IMR-90 (cell line): ENCODE data around the gene MS4A18. TPM values are rescaled to one million over a fixed set of nuclear protein-coding genes. Genes with fewer than 3 reads are reported as not detected.

Experiments used
- ATAC-seq: fragments of 200-7000 bp; cut with Tn5 transposase; 2 replicates; pipeline ENCODE4 v1.9.1; 2020; ENCODE audit warnings: low read depth, mild to moderate bottlenecking, moderate library complexity
- BruUV-seq: library from RNA; stranded (reverse); fragments of 400-500 nt; replicated peaks from 2 replicates; lab custom pipeline; 2021; lab: Mats Ljungman, UMichigan
- CTCF ChIA-PET: fragments of 300-600 bp; formaldehyde crosslinking; extraction: SDS; loops from one replicate; lab custom pipeline; 2021; ENCODE audit warnings: antibody characterized with exemption; lab: Yijun Ruan, JAX
- POLR2A ChIA-PET: fragments of 300-600 bp; sonication (Branson Sonifier 250); formaldehyde crosslinking; loops from one replicate; lab custom pipeline; 2022; ENCODE audit warnings: antibody characterized with exemption; ENCODE audit not compliant: unreplicated experiment; lab: Charles Lee
- DNase-seq: peaks from one replicate; pipeline ENCODE4 v3.0.0; 2013
- H2AFZ ChIP-seq: replicated peaks from 2 replicates; pipeline ENCODE3; 2013; ENCODE audit warnings: low read length, mild to moderate bottlenecking; ENCODE audit not compliant: poor library complexity
- H2AK5ac ChIP-seq: 2 replicates; pipeline ENCODE4 v1.6.1; 2013; ENCODE audit warnings: low read depth, low read length, inconsistent platforms
- H2AK9ac ChIP-seq: replicated peaks from 2 replicates; pipeline ENCODE3; 2013; ENCODE audit warnings: mild to moderate bottlenecking, low read depth, low read length, moderate library complexity; ENCODE audit not compliant: poor library complexity
- H2BK120ac ChIP-seq: 2 replicates; pipeline ENCODE4 v1.6.1; 2013; ENCODE audit warnings: low read depth, low read length, inconsistent platforms
- H2BK15ac ChIP-seq: 3 replicates; pipeline ENCODE4 v1.6.1; 2013; ENCODE audit warnings: low read depth, low read length, inconsistent platforms
- H2BK20ac ChIP-seq: 2 replicates; pipeline ENCODE4 v1.6.1; 2013; ENCODE audit warnings: low read depth, mild to moderate bottlenecking, inconsistent platforms, low read length, moderate library complexity
- H2BK5ac ChIP-seq: 2 replicates; pipeline ENCODE4 v1.6.1; 2013; ENCODE audit warnings: mild to moderate bottlenecking, low read depth, low read length, inconsistent platforms; ENCODE audit not compliant: poor library complexity, severe bottlenecking
- H3K14ac ChIP-seq: replicated peaks from 2 replicates; pipeline ENCODE4 v1.6.1; 2013; ENCODE audit warnings: low read depth, low read length, inconsistent platforms
- H3K18ac ChIP-seq: 2 replicates; pipeline ENCODE4 v1.6.1; 2013; ENCODE audit warnings: low read depth, low read length, control low read depth
- H3K23ac ChIP-seq: 2 replicates; pipeline ENCODE4 v1.6.1; 2013; ENCODE audit warnings: low read depth, low read length, inconsistent platforms
- H3K27ac ChIP-seq: 2 replicates; pipeline ENCODE4 v1.5.1; 2013; ENCODE audit warnings: mild to moderate bottlenecking, control low read depth, low read length; ENCODE audit not compliant: insufficient read depth
- H3K27me3 ChIP-seq: 2 replicates; pipeline ENCODE4 v1.6.1; 2013; ENCODE audit warnings: low read length; ENCODE audit not compliant: control insufficient read depth, insufficient read depth
- H3K36me3 ChIP-seq: 2 replicates; pipeline ENCODE4 v1.6.1; 2013; ENCODE audit warnings: low read length, mixed read lengths; ENCODE audit not compliant: control insufficient read depth, insufficient read depth
- H3K4ac ChIP-seq: 2 replicates; pipeline ENCODE4 v1.6.1; 2013; ENCODE audit warnings: low read depth, low read length, inconsistent platforms
- H3K4me1 ChIP-seq: 2 replicates; pipeline ENCODE4 v1.6.1; 2013; ENCODE audit warnings: low read length, mixed read lengths; ENCODE audit not compliant: control insufficient read depth, insufficient read depth
- H3K4me2 ChIP-seq: 2 replicates; pipeline ENCODE4 v1.6.1; 2013; ENCODE audit warnings: low read depth, mild to moderate bottlenecking, control low read depth, low read length, moderate library complexity
- H3K4me3 ChIP-seq: 2 replicates; pipeline ENCODE4 v1.5.1; 2013; ENCODE audit warnings: low read depth, mild to moderate bottlenecking, control low read depth, low read length, moderate library complexity; ENCODE audit not compliant: insufficient read depth
- H3K56ac ChIP-seq: 2 replicates; pipeline ENCODE4 v1.6.1; 2013; ENCODE audit warnings: low read length, inconsistent platforms; ENCODE audit not compliant: insufficient read depth; ENCODE audit errors: extremely low read depth
- H3K79me1 ChIP-seq, 2 experiments: 2 replicates each; pipeline ENCODE4 v1.6.1; 2013; ENCODE audit warnings: low read length in 2 of 2, inconsistent platforms in 1 of 2, low read depth in 1 of 2
- H3K9ac ChIP-seq: 2 replicates; pipeline ENCODE4 v1.6.1; 2013; ENCODE audit warnings: low read depth, low read length, control low read depth
- H3K9me1 ChIP-seq: 2 replicates; pipeline ENCODE4 v1.6.1; 2013; ENCODE audit warnings: low read length, inconsistent platforms; ENCODE audit not compliant: insufficient read depth
- H3K9me3 ChIP-seq: 2 replicates; pipeline ENCODE4 v1.6.1; 2013; ENCODE audit warnings: low read length; ENCODE audit not compliant: control insufficient read depth, insufficient read depth
- H4K20me1 ChIP-seq: 2 replicates; pipeline ENCODE4 v1.6.1; 2013; ENCODE audit warnings: low read length, inconsistent platforms; ENCODE audit not compliant: insufficient read depth
- H4K5ac ChIP-seq: 2 replicates; pipeline ENCODE4 v1.6.1; 2013; ENCODE audit warnings: mild to moderate bottlenecking, low read depth, low read length, control low read depth
- H4K8ac ChIP-seq, 2 experiments: 2 replicates each; pipeline ENCODE4 v1.6.1; 2013; ENCODE audit warnings: low read depth in 2 of 2, low read length in 2 of 2, control low read depth in 1 of 2, inconsistent platforms in 1 of 2
- H4K91ac ChIP-seq: 2 replicates; pipeline ENCODE4 v1.6.1; 2013; ENCODE audit warnings: low read depth, low read length, inconsistent platforms; ENCODE audit not compliant: insufficient read depth
- BHLHE40 ChIP-seq: fragments of 150-350 bp; IDR thresholded peaks from 2 replicates; pipeline ENCODE4 v1.6.1; 2016; ENCODE audit warnings: mild to moderate bottlenecking, low read depth, low read length
- CEBPB ChIP-seq: IDR thresholded peaks from 2 replicates; pipeline ENCODE4 v1.6.1; 2012; ENCODE audit warnings: low read depth, low read length, improper control_type of control experiment
- CHD1 ChIP-seq: IDR thresholded peaks from 2 replicates; pipeline ENCODE4 v1.6.1; 2012; ENCODE audit warnings: low read depth, low read length, improper control_type of control experiment
- CTCF ChIP-seq: conservative IDR thresholded peaks from 2 replicates; pipeline ENCODE4 v1.5.1; 2012; ENCODE audit warnings: mild to moderate bottlenecking, low read depth, low read length, improper control_type of control experiment
- MAFK ChIP-seq: IDR thresholded peaks from 2 replicates; pipeline ENCODE4 v1.6.1; 2012; ENCODE audit warnings: low read depth, low read length, improper control_type of control experiment
- MAZ ChIP-seq: IDR thresholded peaks from 2 replicates; pipeline ENCODE4 v1.6.1; 2012; ENCODE audit warnings: low read depth, mild to moderate bottlenecking, low read length, improper control_type of control experiment, moderate library complexity, borderline replicate concordance
- MXI1 ChIP-seq: IDR thresholded peaks from 2 replicates; pipeline ENCODE4 v1.6.1; 2012; ENCODE audit warnings: low read depth, mild to moderate bottlenecking, low read length, moderate library complexity, borderline replicate concordance
- NFE2L2 ChIP-seq: fragments of 150-350 bp; IDR thresholded peaks from 2 replicates; pipeline ENCODE4 v1.6.1; 2016; ENCODE audit warnings: low read depth, mild to moderate bottlenecking, low read length
- RAD21 ChIP-seq: IDR thresholded peaks from 2 replicates; pipeline ENCODE4 v1.6.1; 2012; ENCODE audit warnings: low read length, improper control_type of control experiment
- RFX5 ChIP-seq: IDR thresholded peaks from 2 replicates; pipeline ENCODE4 v1.8.0; 2012; ENCODE audit warnings: low read depth, mild to moderate bottlenecking, low read length, moderate library complexity
- WGBS, 2 experiments: methylation state at CpG; one replicate each; pipeline versions ENCODE4 v1.1.5 to v1.1.7; 2013; ENCODE audit warnings: missing lambda C conversion rate in 2 of 2; ENCODE audit not compliant: insufficient read length in 1 of 2; ENCODE audit errors: extremely low coverage in 2 of 2; 5-methylcytosine and 5-hydroxymethylcytosine counted together
- dilution Hi-C: fragments of 300-500 bp; cut with HindIII; formaldehyde crosslinking; loops from one replicate; pipeline ENCODE4 v1.14.3; 2018; ENCODE audit warnings: low sequenced_read_pairs; ENCODE audit not compliant: unreplicated experiment
- in situ Hi-C: fragments of 300-500 bp; cut with MboI; formaldehyde crosslinking; loops from 3 replicates; pipeline ENCODE4 v1.14.3; 2019; ENCODE audit warnings: low sequenced_read_pairs, inconsistent platforms, mixed read lengths
- intact Hi-C: fragments of 100-400 bp; cut with micrococcal nuclease; formaldehyde crosslinking; loops from 2 replicates; pipeline ENCODE4 v1.10.0; 2022
- polyA plus RNA-seq, 3 experiments: library from polyadenylated mRNA; depleted of rRNA; stranded (reverse); fragments of >200 nt; gene quantifications; 2 replicates each; pipeline ENCODE4 v1.2.3, GENCODE V29; 2012; ENCODE audit warnings: low replicate concordance in 1 of 3
- total RNA-seq: library from RNA; depleted of rRNA; stranded (reverse); fragments of >200 nt; gene quantifications from 2 replicates; pipeline ENCODE4 v1.2.3, GENCODE V29; 2012
- TF ChIP-seq, protein P1 (sequence below): fragments of 150-350 bp; IDR thresholded peaks from 2 replicates; pipeline ENCODE4 v1.6.1; 2016; ENCODE audit warnings: low read depth, mild to moderate bottlenecking, low read length, moderate library complexity, borderline replicate concordance
- TF ChIP-seq, protein P2 (sequence below): fragments of 150-350 bp; IDR thresholded peaks from 2 replicates; pipeline ENCODE4 v1.6.1; 2017; ENCODE audit warnings: mild to moderate bottlenecking, antibody characterized with exemption, low read length, low read depth

MS4A18 gene
- total and polyA plus RNA-seq, 2 of the 4 experiments (the other 2 are of a cell fraction), result not detected

GRCh38 chr11:60765355-60765754 lies 40.8 kb downstream of the MS4A18 start:
- Histone ChIP-seq H3K79me1 (no peaks in the 10 kb centered on the region), H2AK5ac (no peak overlapping the region), H3K4me2 (no peak overlapping the region), H3K4me1 (no peaks in the 10 kb centered on the region), H3K27ac (no peak overlapping the region), H3K56ac (no peak overlapping the region), H4K5ac (no peak overlapping the region), H3K18ac (no peak overlapping the region), H3K9me3 (no peaks in the 10 kb centered on the region), H3K36me3 (no peaks in the 10 kb centered on the region), H4K20me1 (no peaks in the 10 kb centered on the region), H3K14ac (no peak overlapping the region), H4K8ac (no peak overlapping the region), H2AFZ (no peak overlapping the region), H3K9ac (no peak overlapping the region), H3K4ac (no peak overlapping the region), H2BK20ac (no peak overlapping the region), H3K23ac (no peak overlapping the region), H2BK15ac (no peak overlapping the region), H2BK5ac (no peak overlapping the region), H3K4me3 (no peak overlapping the region), H3K9me1 (no peaks in the 10 kb centered on the region), H4K91ac (no peak overlapping the region), H2AK9ac (no peak overlapping the region), H2BK120ac (no peak overlapping the region), H3K27me3 (peaks cover 11% of the 10 kb centered on the region)
- ChIA-PET POLR2A (no interaction called here), CTCF (interaction anchor here (1.5 kb wide), 1 partner anchor 10 kb away, joined by 4 read pairs; no protein-coding TSS in a partner anchor)
- intact Hi-C loops, result no loop called here
- dilution Hi-C loops, result no loop called here
- BruUV-seq, result no TSS peak
- TF ChIP-seq NFE2L2 (no peak), CHD1 (no peak), BHLHE40 (no peak), MXI1 (no peak), CEBPB (no peak), RFX5 (no peak), MAFK (no peak), MAZ (no peak), CTCF (no peak), RAD21 (no peak)
- TF ChIP-seq, protein P1, sequence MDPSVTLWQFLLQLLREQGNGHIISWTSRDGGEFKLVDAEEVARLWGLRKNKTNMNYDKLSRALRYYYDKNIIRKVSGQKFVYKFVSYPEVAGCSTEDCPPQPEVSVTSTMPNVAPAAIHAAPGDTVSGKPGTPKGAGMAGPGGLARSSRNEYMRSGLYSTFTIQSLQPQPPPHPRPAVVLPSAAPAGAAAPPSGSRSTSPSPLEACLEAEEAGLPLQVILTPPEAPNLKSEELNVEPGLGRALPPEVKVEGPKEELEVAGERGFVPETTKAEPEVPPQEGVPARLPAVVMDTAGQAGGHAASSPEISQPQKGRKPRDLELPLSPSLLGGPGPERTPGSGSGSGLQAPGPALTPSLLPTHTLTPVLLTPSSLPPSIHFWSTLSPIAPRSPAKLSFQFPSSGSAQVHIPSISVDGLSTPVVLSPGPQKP, result no peak
- TF ChIP-seq, protein P2, sequence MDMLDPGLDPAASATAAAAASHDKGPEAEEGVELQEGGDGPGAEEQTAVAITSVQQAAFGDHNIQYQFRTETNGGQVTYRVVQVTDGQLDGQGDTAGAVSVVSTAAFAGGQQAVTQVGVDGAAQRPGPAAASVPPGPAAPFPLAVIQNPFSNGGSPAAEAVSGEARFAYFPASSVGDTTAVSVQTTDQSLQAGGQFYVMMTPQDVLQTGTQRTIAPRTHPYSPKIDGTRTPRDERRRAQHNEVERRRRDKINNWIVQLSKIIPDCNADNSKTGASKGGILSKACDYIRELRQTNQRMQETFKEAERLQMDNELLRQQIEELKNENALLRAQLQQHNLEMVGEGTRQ, result no peak
- in situ Hi-C loops, result no loop called here
- WGBS, 2 experiments, result 100% methylated on average over 1 of the region's 5 CpGs; no CpG with 5 or more reads in 1 of the 2 experiments
- DNase-seq (no peak), ATAC-seq (no peak)
